Fibroblast of lung (primary cell): Measurements from ENCODE around the gene SLC25A31.

ENCODE experiments used
- EZH2 ChIP-seq: IDR thresholded peaks from 2 replicates; pipeline ENCODE4 v1.5.1; 2012; ENCODE audit warnings: low read length, control low read depth, mild to moderate bottlenecking; ENCODE audit errors: missing control alignments
- TF ChIP-seq, protein P1 (sequence below), 2 donors: IDR thresholded peaks in 1 of 2; conservative IDR thresholded peaks in 1 of 2; 1 replicate in 1 of 2; 2 replicates in 1 of 2; pipeline ENCODE4 v1.5.1; 2011 to 2012; ENCODE audit warnings: low read length in 2 of 2, control low read depth in 1 of 2, inconsistent platforms in 1 of 2, low read depth in 1 of 2, mild to moderate bottlenecking in 1 of 2

- TF ChIP-seq, protein P1, sequence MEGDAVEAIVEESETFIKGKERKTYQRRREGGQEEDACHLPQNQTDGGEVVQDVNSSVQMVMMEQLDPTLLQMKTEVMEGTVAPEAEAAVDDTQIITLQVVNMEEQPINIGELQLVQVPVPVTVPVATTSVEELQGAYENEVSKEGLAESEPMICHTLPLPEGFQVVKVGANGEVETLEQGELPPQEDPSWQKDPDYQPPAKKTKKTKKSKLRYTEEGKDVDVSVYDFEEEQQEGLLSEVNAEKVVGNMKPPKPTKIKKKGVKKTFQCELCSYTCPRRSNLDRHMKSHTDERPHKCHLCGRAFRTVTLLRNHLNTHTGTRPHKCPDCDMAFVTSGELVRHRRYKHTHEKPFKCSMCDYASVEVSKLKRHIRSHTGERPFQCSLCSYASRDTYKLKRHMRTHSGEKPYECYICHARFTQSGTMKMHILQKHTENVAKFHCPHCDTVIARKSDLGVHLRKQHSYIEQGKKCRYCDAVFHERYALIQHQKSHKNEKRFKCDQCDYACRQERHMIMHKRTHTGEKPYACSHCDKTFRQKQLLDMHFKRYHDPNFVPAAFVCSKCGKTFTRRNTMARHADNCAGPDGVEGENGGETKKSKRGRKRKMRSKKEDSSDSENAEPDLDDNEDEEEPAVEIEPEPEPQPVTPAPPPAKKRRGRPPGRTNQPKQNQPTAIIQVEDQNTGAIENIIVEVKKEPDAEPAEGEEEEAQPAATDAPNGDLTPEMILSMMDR (conservative IDR thresholded peaks at IDR 0.05 in 1 of 2, IDR thresholded peaks at IDR 0.05 in 1 of 2; ENCODE audit: low read depth in 1 of 2, low read length in 2 of 2) = no peak
- TF ChIP-seq EZH2 = no peak
These were observed 47.9 kb downstream of the SLC25A31 start for GRCh38 chr4:127778102-127778501.
